HepG2 (cell line): ENCODE data around the gene RPA1. TPM values are rescaled to one million over a fixed set of nuclear protein-coding genes. Genes with fewer than 3 reads are reported as not detected.

Source experiments
- ATF1 ChIP-seq: IDR thresholded peaks from 2 replicates; pipeline ENCODE4 v1.6.1; 2016; ENCODE audit warnings: mild to moderate bottlenecking, control low read depth
- ELF1 ChIP-seq: sonication (generic); formaldehyde crosslinking; IDR thresholded peaks from 2 replicates; pipeline ENCODE4 v1.4.0; 2020; ENCODE audit warnings: missing genetic modification reagents
- FOXP1 ChIP-seq, 2 experiments: fragments of 450-650 bp in 1 of 2; IDR thresholded peaks; 2 replicates each; pipeline ENCODE4 v1.6.1; 2017 to 2018; ENCODE audit warnings: antibody characterized with exemption in 1 of 2
- HCFC1 ChIP-seq: fragments of 150-350 bp; IDR thresholded peaks from 2 replicates; pipeline ENCODE4 v1.6.1; 2014; ENCODE audit warnings: low read depth, low read length
- HMGXB3 ChIP-seq: sonication (generic); formaldehyde crosslinking; IDR thresholded peaks from 2 replicates; pipeline ENCODE4 v1.4.0; 2020; ENCODE audit warnings: missing genetic modification reagents, borderline replicate concordance
- KLF13 ChIP-seq: sonication (generic); formaldehyde crosslinking; IDR thresholded peaks from 2 replicates; pipeline ENCODE4 v1.4.0; 2020; ENCODE audit warnings: mild to moderate bottlenecking, missing genetic modification reagents
- MTF2 ChIP-seq: sonication (generic); formaldehyde crosslinking; IDR thresholded peaks from 2 replicates; pipeline ENCODE4 v1.5.0; 2020; ENCODE audit warnings: missing genetic modification reagents, borderline replicate concordance
- PHF20 ChIP-seq: sonication (generic); formaldehyde crosslinking; IDR thresholded peaks from 2 replicates; pipeline ENCODE4 v1.5.0; 2020; ENCODE audit warnings: mild to moderate bottlenecking, missing genetic modification reagents
- PRDM10 ChIP-seq: sonication (generic); formaldehyde crosslinking; IDR thresholded peaks from 2 replicates; pipeline ENCODE4 v1.4.0; 2020; ENCODE audit warnings: low read depth, missing genetic modification reagents
- SALL1 ChIP-seq: sonication (generic); formaldehyde crosslinking; IDR thresholded peaks from 2 replicates; pipeline ENCODE4 v1.8.0; 2022; ENCODE audit warnings: mild to moderate bottlenecking, missing genetic modification reagents
- TBP ChIP-seq: sonication (generic); formaldehyde crosslinking; IDR thresholded peaks from 2 replicates; pipeline ENCODE4 v1.5.0; 2020; ENCODE audit warnings: missing genetic modification reagents
- TEAD2 ChIP-seq: sonication (generic); formaldehyde crosslinking; IDR thresholded peaks from 2 replicates; pipeline ENCODE4 v1.9.0; 2021; ENCODE audit warnings: missing genetic modification reagents
- THAP8 ChIP-seq: sonication (generic); formaldehyde crosslinking; IDR thresholded peaks from 2 replicates; pipeline ENCODE4 v1.5.1; 2020; ENCODE audit warnings: missing genetic modification reagents, mild to moderate bottlenecking, borderline replicate concordance
- ZBTB7B ChIP-seq: sonication (generic); formaldehyde crosslinking; IDR thresholded peaks from 2 replicates; pipeline ENCODE4 v1.4.0; 2020; ENCODE audit warnings: missing genetic modification reagents
- ZMAT3 ChIP-seq: sonication (generic); formaldehyde crosslinking; conservative IDR thresholded peaks from 2 replicates; pipeline ENCODE4 v1.7.0; 2021; ENCODE audit warnings: missing genetic modification reagents
- ZNF101 ChIP-seq: sonication (generic); formaldehyde crosslinking; IDR thresholded peaks from 2 replicates; pipeline ENCODE4 v1.4.0; 2020; ENCODE audit warnings: mild to moderate bottlenecking, low read depth, missing genetic modification reagents, borderline replicate concordance
- ZNF275 ChIP-seq: sonication (generic); formaldehyde crosslinking; IDR thresholded peaks from 2 replicates; pipeline ENCODE4 v1.8.0; 2022; ENCODE audit warnings: missing genetic modification reagents, mild to moderate bottlenecking, inconsistent platforms, borderline replicate concordance
- ZNF282 ChIP-seq: fragments of 450-650 bp; IDR thresholded peaks from 2 replicates; pipeline ENCODE4 v1.6.1; 2018; ENCODE audit not compliant: partially characterized antibody
- ZNF292 ChIP-seq: sonication (generic); formaldehyde crosslinking; IDR thresholded peaks from 2 replicates; pipeline ENCODE4 v1.8.1; 2022; ENCODE audit warnings: mild to moderate bottlenecking, low read depth, missing genetic modification reagents, borderline replicate concordance
- ZNF530 ChIP-seq: sonication (generic); formaldehyde crosslinking; IDR thresholded peaks from 2 replicates; pipeline ENCODE4 v1.5.0; 2020; ENCODE audit warnings: low read depth, mild to moderate bottlenecking, missing genetic modification reagents
- polyA plus RNA-seq, 8 experiments: library from polyadenylated mRNA; depleted of rRNA in 3 of 8; stranded (reverse) in 7 of 8; unstranded in 1 of 8; fragments of >200 nt; fragmentation: Illumina TruSeq in 4 of 8; extraction: Trizol in 4 of 8; gene quantifications; 2 replicates each; pipeline versions ENCODE4 v1.2.1 to v1.2.3, GENCODE V29; 2011 to 2016; ENCODE audit warnings: low read depth in 4 of 8, missing spikeins in 1 of 8, mixed read lengths in 1 of 8; ENCODE audit not compliant: insufficient read depth in 1 of 8
- total RNA-seq, 5 experiments: library from RNA; depleted of rRNA; stranded (reverse); fragments of >200 nt; fragmentation: Illumina TruSeq; extraction: Trizol; gene quantifications; 2 replicates each; pipeline ENCODE4 v1.2.3, GENCODE V29; 2016; ENCODE audit warnings: low read depth in 1 of 5

Gene RPA1
- total and polyA plus RNA-seq, 2 of the 13 experiments (the other 11 are each of a cell fraction or from before 2014, with no cell fraction given), result 13.9 to 37.6 TPM

GRCh38 chr17:1810450-1811103 lies 19.2 kb upstream of the RPA1 start (continued):
- TF ChIP-seq HMGXB3 (CRISPR knock-in tag) (0 out of 2 replicates have a peak, but pooled peaks have one; percentile 45), ELF1 (CRISPR knock-in tag) (peak; percentile 63), ATF1 (no peak), HCFC1 (no peak; the same call in 1 of the 2 replicates), KLF13 (CRISPR knock-in tag) (no peak), ZNF282 (no peak), ZNF275 (CRISPR knock-in tag) (no peak), ZNF530 (CRISPR knock-in tag) (no peak), ZBTB7B (peak; percentile 93; the same call in 1 of the 2 replicates), ZNF292 (CRISPR knock-in tag) (peak; percentile 76; the same call in 1 of the 2 replicates), PRDM10 (CRISPR knock-in tag) (0 out of 2 replicates have a peak, but pooled peaks have one; percentile 28), ZMAT3 (peak; percentile 88; the same call in 1 of the 2 replicates), FOXP1 (IDR thresholded peaks at IDR 0.05) (no peak), FOXP1 (CRISPR knock-in tag; IDR thresholded peaks at IDR 0.05) (peak; percentile 28; the same call in 1 of the 2 replicates), THAP8 (no peak), SALL1 (CRISPR knock-in tag) (peak; percentile 96), TBP (CRISPR knock-in tag) (no peak), MTF2 (CRISPR knock-in tag) (no peak), ZNF101 (CRISPR knock-in tag) (no peak), TEAD2 (CRISPR knock-in tag) (no peak), PHF20 (CRISPR knock-in tag) (0 out of 2 replicates have a peak, but pooled peaks have one; percentile 47)
